Uterus (tissue), 4 donors: Measurements from ENCODE around the gene CFAP43. TPM values are rescaled to one million over a fixed set of nuclear protein-coding genes. Genes with fewer than 3 reads are reported as not detected.

ENCODE experiments used
- DNase-seq, 2 donors: peaks; one replicate each; pipeline ENCODE4 v3.0.0-alpha.2; 2019 to 2020
- H3K27ac ChIP-seq, 2 donors: fragments of 200-600 bp; sonication (generic); 1 replicate in 1 of 2; 2 replicates in 1 of 2; pipeline ENCODE4 v1.5.1; 2016 to 2018
- H3K27me3 ChIP-seq, 2 donors: fragments of 200-600 bp; sonication (generic); one replicate each; pipeline ENCODE4 v1.5.1; 2018 to 2019; ENCODE audit warnings: control low read depth in 1 of 2
- H3K36me3 ChIP-seq, 2 donors: fragments of 200-600 bp; sonication (generic); one replicate each; pipeline ENCODE4 v1.5.1; 2019; ENCODE audit warnings: control low read depth in 1 of 2
- H3K4me1 ChIP-seq, 2 donors: fragments of 200-600 bp; sonication (generic); one replicate each; pipeline ENCODE4 v1.5.1; 2018 to 2019; ENCODE audit warnings: control low read depth in 1 of 2
- H3K4me3 ChIP-seq, 2 donors: fragments of 200-600 bp; sonication (generic); 1 replicate in 1 of 2; 2 replicates in 1 of 2; pipeline ENCODE4 v1.5.1; 2018 to 2019; ENCODE audit warnings: mild to moderate bottlenecking in 1 of 2
- H3K9me3 ChIP-seq, 2 donors: fragments of 200-600 bp; sonication (generic); one replicate each; pipeline ENCODE4 v1.5.1; 2019; ENCODE audit warnings: control low read depth in 1 of 2
- CTCF ChIP-seq, 4 experiments: fragments of 200-600 bp in 2 of 4; fragments of 450-650 bp in 2 of 4; sonication (generic) in 2 of 4; IDR thresholded peaks; one replicate each; pipeline ENCODE4 v1.5.1; 2016 to 2019; ENCODE audit warnings: antibody characterized with exemption in 4 of 4, mild to moderate bottlenecking in 2 of 4, moderate library complexity in 1 of 4
- POLR2A ChIP-seq, 2 donors: fragments of 450-650 bp; IDR thresholded peaks; one replicate each; pipeline ENCODE4 v1.6.1; 2016; ENCODE audit warnings: antibody characterized with exemption in 2 of 2, mild to moderate bottlenecking in 1 of 2, moderate library complexity in 1 of 2
- intact Hi-C: fragments of 100-400 bp; cut with DNase I; formaldehyde crosslinking; loops from one replicate; pipeline ENCODE4 v1.15.1; 2023; ENCODE audit warnings: low total_unique reads
- microRNA counts, 2 donors: library from miRNA; unstranded; fragments of <30 nt; microRNA quantifications; one replicate each; lab custom pipeline; 2016 to 2017
- microRNA-seq: library from miRNA; unstranded; fragments of <30 nt; microRNA quantifications from one replicate; pipeline ENCODE4, GENCODE V29; 2016; ENCODE audit warnings: borderline microRNAs expressed, borderline replicate concordance
- small RNA-seq: library from RNA; depleted of rRNA; stranded (forward); fragments of <200 nt; gene quantifications from one replicate; pipeline ENCODE3, GENCODE V24; 2016
- total RNA-seq, 4 donors: library from RNA; depleted of rRNA in 3 of 4; stranded (reverse); fragments of >200 nt in 3 of 4; gene quantifications; one replicate each; pipeline versions ENCODE4 v1.1.0 to v1.2.4, GENCODE V29; 2014 to 2023
- donor health status: DM: yes; HTN: yes; CAD: no.

The CFAP43 gene
- total RNA-seq, 4 donors from 2014 or later: 3.1 to 23.8 (median 3.8) TPM

- Histone ChIP-seq H3K9me3 (no peaks in the 10 kb centered on the region), H3K27ac (no peak overlapping the region), H3K36me3 (no peaks in the 10 kb centered on the region), H3K27me3 (no peaks in the 10 kb centered on the region), H3K4me1 (no peaks in the 10 kb centered on the region), H3K4me3 (no peak overlapping the region)
- TF ChIP-seq POLR2A (IDR thresholded peaks at IDR 0.05) (no peak), CTCF (IDR thresholded peaks at IDR 0.05) (no peak)
- no peak for DNase-seq
- intact Hi-C loops: no loop called here
These were observed 150.2 kb downstream of the CFAP43 start for GRCh38 chr10:104081998-104082397.

GRCh38 chr10:104080762-104081161 is 151.4 kb downstream of the CFAP43 start:
- intact Hi-C loops: no loop called here
- Histone ChIP-seq H3K9me3 (no peaks in the 10 kb centered on the region), H3K27ac (no peak overlapping the region), H3K4me3 (no peak overlapping the region), H3K27me3 (no peaks in the 10 kb centered on the region), H3K36me3 (no peaks in the 10 kb centered on the region), H3K4me1 (no peaks in the 10 kb centered on the region)
- TF ChIP-seq CTCF (IDR thresholded peaks at IDR 0.05) (peak in 2 of 4 experiments; percentile 26 to 28), POLR2A (IDR thresholded peaks at IDR 0.05) (no peak)
- no peak for DNase-seq

MicroRNAs within 50 kb of the gene (microRNA counts, 767-probe panel; counts per million panel counts)
- 3,963 to 4,324 counts per million in 2 donors for microRNA hsa-miR-609 (lab: Ali Mortazavi, UCI)

Small RNAs within 50 kb of the gene (microRNA-seq; reads per million reads assigned to microRNA genes)
- gene MIR4482 (not detected), gene MIR609 (not detected)

Small RNAs within 50 kb of the gene (small RNA-seq; reads per million reads assigned to genes)
- not detected for gene MIR4482
- not detected for gene MIR609

Other genes with a start within 250 kb of the CFAP43 start
- gene COL17A1, start 146.5 kb downstream of the CFAP43 start, total RNA-seq: 1 to 10 TPM in 1 of 4 donors, under 1 TPM in 2, not detected in 1; under 0.01 to 2.9 (median 0.98) TPM
- gene SFR1, start 110.2 kb downstream of the CFAP43 start, total RNA-seq: 10 to 100 TPM in 2 of 4 donors, 1 to 10 TPM in 2; 4.1 to 12.8 (median 10.5) TPM
- gene GSTO1, start 22.5 kb upstream of the CFAP43 start, total RNA-seq: 100 to 1,000 TPM in 2 of 4 donors, 10 to 100 TPM in 2; 54.7 to 131 (median 102) TPM
- 10 to 100 TPM in 1 of 4 donors, 1 to 10 TPM in 1, under 1 TPM in 1, not detected in 1; under 0.01 to 10.6 (median 5.6) TPM for gene GSTO2, start 36.8 kb upstream of the CFAP43 start, total RNA-seq
- 10 to 100 TPM in 3 of 4 donors, 1 to 10 TPM in 1; 10.0 to 32.6 (median 22.4) TPM for gene ITPRIP, start 106.1 kb upstream of the CFAP43 start, total RNA-seq
- gene CFAP58, start 121.5 kb upstream of the CFAP43 start, total RNA-seq: 1 to 10 TPM in 3 of 4 donors, under 1 TPM in 1; 0.29 to 2.2 (median 1.3) TPM